Activated B cell treated with CpG ODN at 0.5 μM for 24 hours (primary cell): ENCODE data around the gene ELL. TPM values are rescaled to one million over a fixed set of nuclear protein-coding genes. Genes with fewer than 3 reads are reported as not detected.

Experiments
- ATAC-seq: fragments of 200-7000 bp; cut with Tn5 transposase; one replicate; pipeline ENCODE4 v1.10.0; 2021; ENCODE audit warnings: low read depth, mild to moderate bottlenecking, moderate library complexity
- CTCF ChIA-PET: fragments of 350-600 bp; sonication (Branson Sonifier 250); formaldehyde crosslinking; loops from one replicate; lab custom pipeline; 2021; ENCODE audit warnings: antibody characterized with exemption; lab: Charles Lee
- POLR2A ChIA-PET: fragments of 350-600 bp; sonication (Branson Sonifier 250); formaldehyde crosslinking; loops from one replicate; lab custom pipeline; 2021; ENCODE audit warnings: antibody characterized with exemption; lab: Charles Lee
- DNase-seq: peaks from one replicate; pipeline ENCODE4 v3.0.0; 2022
- H3K27ac Mint-ChIP-seq: one replicate; pipeline ENCODE4 v1.8.0; 2020; ENCODE audit warnings: mixed read lengths
- H3K27me3 Mint-ChIP-seq: one replicate; pipeline ENCODE4 v1.8.0; 2021; ENCODE audit warnings: mixed read lengths
- H3K36me3 Mint-ChIP-seq: one replicate; pipeline ENCODE4 v1.8.0; 2021; ENCODE audit warnings: low read depth, mixed read lengths
- H3K4me1 Mint-ChIP-seq: one replicate; pipeline ENCODE4 v1.8.0; 2021; ENCODE audit warnings: mixed read lengths
- H3K4me3 Mint-ChIP-seq: one replicate; pipeline ENCODE4 v1.8.0; 2020; ENCODE audit warnings: mild to moderate bottlenecking, mixed read lengths
- H3K9me3 Mint-ChIP-seq: one replicate; pipeline ENCODE4 v1.8.0; 2020; ENCODE audit warnings: mixed read lengths
- intact Hi-C: fragments of 100-400 bp; cut with micrococcal nuclease; formaldehyde crosslinking; loops from one replicate; pipeline ENCODE4 v1.15.1; 2024
- total RNA-seq: library from RNA; stranded (reverse); gene quantifications from 2 replicates; pipeline ENCODE4 v1.2.3, GENCODE V29; 2022
- TF ChIP-seq, protein P1 (sequence below): fragments of 200-600 bp; IDR thresholded peaks from one replicate; pipeline ENCODE4 v1.8.0; 2022; ENCODE audit warnings: antibody characterized with exemption, mild to moderate bottlenecking

ELL gene
- total RNA-seq, 1 donor from 2014 or later = 32.6 TPM

DNA sequence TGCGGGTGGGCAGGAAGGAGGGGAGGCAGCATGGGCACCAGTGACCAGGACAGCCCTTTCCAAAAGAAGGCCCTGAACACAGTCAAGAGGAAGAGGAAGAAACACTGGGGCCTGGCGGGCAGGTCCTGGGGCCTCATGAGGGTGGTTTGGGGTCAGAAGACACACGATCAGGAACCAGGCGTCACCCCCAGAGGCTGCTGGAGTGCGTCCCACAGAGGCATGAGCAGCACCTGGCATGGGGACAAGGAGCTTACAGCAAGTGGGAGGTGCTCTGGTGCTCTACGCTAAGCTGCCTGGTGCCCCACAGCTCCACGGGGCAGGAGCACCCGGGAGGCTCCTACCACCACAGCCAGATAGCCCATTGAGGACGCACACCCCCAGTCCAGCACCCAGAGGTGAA lies 20.0 kb downstream of the ELL start:
- H3K27ac Mint-ChIP-seq = no peak overlapping the region
- intact Hi-C loops = no loop called here
- no peak overlapping the region for H3K4me3 Mint-ChIP-seq
- peaks cover 83% of the 10 kb centered on the region for H3K4me1 Mint-ChIP-seq
- ATAC-seq (no peak), DNase-seq (no peak)
- H3K36me3 Mint-ChIP-seq = peaks cover 7% of the 10 kb centered on the region
- CTCF ChIA-PET = no interaction called here
- H3K27me3 Mint-ChIP-seq = no peaks in the 10 kb centered on the region
- POLR2A ChIA-PET = no interaction called here
- TF ChIP-seq, protein P1, sequence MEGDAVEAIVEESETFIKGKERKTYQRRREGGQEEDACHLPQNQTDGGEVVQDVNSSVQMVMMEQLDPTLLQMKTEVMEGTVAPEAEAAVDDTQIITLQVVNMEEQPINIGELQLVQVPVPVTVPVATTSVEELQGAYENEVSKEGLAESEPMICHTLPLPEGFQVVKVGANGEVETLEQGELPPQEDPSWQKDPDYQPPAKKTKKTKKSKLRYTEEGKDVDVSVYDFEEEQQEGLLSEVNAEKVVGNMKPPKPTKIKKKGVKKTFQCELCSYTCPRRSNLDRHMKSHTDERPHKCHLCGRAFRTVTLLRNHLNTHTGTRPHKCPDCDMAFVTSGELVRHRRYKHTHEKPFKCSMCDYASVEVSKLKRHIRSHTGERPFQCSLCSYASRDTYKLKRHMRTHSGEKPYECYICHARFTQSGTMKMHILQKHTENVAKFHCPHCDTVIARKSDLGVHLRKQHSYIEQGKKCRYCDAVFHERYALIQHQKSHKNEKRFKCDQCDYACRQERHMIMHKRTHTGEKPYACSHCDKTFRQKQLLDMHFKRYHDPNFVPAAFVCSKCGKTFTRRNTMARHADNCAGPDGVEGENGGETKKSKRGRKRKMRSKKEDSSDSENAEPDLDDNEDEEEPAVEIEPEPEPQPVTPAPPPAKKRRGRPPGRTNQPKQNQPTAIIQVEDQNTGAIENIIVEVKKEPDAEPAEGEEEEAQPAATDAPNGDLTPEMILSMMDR = no peak
- no peaks in the 10 kb centered on the region for H3K9me3 Mint-ChIP-seq

DNA sequence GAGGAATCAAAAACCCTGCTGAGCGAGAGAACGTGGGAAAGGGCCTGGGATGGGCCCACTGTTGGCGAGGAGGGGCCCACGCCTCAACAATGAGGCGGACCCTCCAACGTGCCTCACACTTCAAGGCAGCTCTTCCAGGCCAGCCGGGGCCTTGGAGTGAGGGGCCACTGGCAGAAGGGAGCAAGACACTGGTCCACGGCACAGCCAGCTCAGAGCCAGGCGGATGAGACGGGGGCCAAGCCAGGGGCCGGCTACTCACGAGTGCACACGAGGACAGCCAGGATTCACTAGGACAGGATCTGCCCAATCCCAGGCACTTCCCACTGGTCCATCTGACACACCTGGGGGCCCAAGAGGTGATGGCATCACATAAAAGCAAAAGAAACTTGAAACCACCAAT lies 20.5 kb downstream of the ELL start:
- intact Hi-C loops = no loop called here
- H3K27me3 Mint-ChIP-seq = no peaks in the 10 kb centered on the region
- no peak overlapping the region for H3K27ac Mint-ChIP-seq
- TF ChIP-seq, protein P1 = no peak
- no peaks in the 10 kb centered on the region for H3K9me3 Mint-ChIP-seq
- H3K4me1 Mint-ChIP-seq = peaks cover 84% of the 10 kb centered on the region
- DNase-seq = no peak
- ChIA-PET CTCF (no interaction called here), POLR2A (no interaction called here)
- no peak overlapping the region for H3K4me3 Mint-ChIP-seq
- peaks cover 7% of the 10 kb centered on the region for H3K36me3 Mint-ChIP-seq
- no peak for ATAC-seq

GRCh38 chr19:18500799-18501198 lies 21.1 kb downstream of the ELL start:
- Mint-ChIP-seq H3K9me3 (no peaks in the 10 kb centered on the region), H3K27me3 (no peaks in the 10 kb centered on the region), H3K4me3 (no peak overlapping the region), H3K4me1 (peaks cover 90% of the 10 kb centered on the region), H3K27ac (peak overlapping the region; percentile 9), H3K36me3 (peaks cover 7% of the 10 kb centered on the region)
- intact Hi-C loops = no loop called here
- ChIA-PET CTCF (interaction anchor here (1.0 kb wide), 1 partner anchor 93 kb away, joined by 3 read pairs; no protein-coding TSS in a partner anchor), POLR2A (no interaction called here)
- DNase-seq (no peak), ATAC-seq (no peak)
- TF ChIP-seq, protein P1 = no peak

DNA sequence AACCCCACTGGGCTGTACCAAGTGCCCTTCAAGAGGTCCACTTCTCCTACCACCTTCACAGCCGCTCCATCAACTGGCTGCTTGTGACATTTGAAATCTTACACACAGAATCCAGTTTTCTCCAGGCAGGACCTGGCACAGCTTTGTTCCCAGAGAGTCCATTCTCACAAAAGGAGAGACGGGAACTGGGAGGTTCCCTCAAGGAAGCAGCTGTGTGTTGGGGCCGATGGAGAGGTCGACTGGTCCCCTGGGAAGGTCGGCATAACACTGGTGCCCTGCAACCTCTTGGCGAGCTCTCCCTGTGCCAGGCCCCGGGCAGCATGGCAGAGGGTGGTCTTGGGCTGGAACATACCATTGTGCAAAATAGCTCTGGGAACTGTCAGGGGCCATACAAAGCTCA lies 21.5 kb downstream of the ELL start:
- CTCF ChIA-PET = interaction anchor here (1.0 kb wide), 1 partner anchor 94 kb away, joined by 3 read pairs; no protein-coding TSS in a partner anchor
- Mint-ChIP-seq H3K27ac (no peak overlapping the region), H3K27me3 (no peaks in the 10 kb centered on the region), H3K9me3 (no peaks in the 10 kb centered on the region), H3K4me3 (no peak overlapping the region), H3K4me1 (peaks cover 90% of the 10 kb centered on the region), H3K36me3 (peaks cover 7% of the 10 kb centered on the region)
- POLR2A ChIA-PET = no interaction called here
- ATAC-seq (no peak), DNase-seq (no peak)
- TF ChIP-seq, protein P1 = no peak
- intact Hi-C loops = no loop called here

GRCh38 chr19:18499055-18499775 lies 22.7 kb downstream of the ELL start:
- H3K4me1 Mint-ChIP-seq = peaks cover 89% of the 10 kb centered on the region
- CTCF ChIA-PET = no interaction called here
- peaks cover 7% of the 10 kb centered on the region for H3K36me3 Mint-ChIP-seq
- TF ChIP-seq, protein P1 = no peak
- no peak overlapping the region for H3K4me3 Mint-ChIP-seq
- H3K9me3 Mint-ChIP-seq = no peaks in the 10 kb centered on the region
- DNase-seq = no peak
- intact Hi-C loops = no loop called here
- POLR2A ChIA-PET = interaction anchor here (0.6 kb wide), 1 partner anchor 21 kb away, joined by 6 read pairs; no protein-coding TSS in a partner anchor
- no peaks in the 10 kb centered on the region for H3K27me3 Mint-ChIP-seq
- H3K27ac Mint-ChIP-seq = no peak overlapping the region
- ATAC-seq = no peak
